ENCODE measurements around the gene FGG. TPM values are rescaled to one million over a fixed set of nuclear protein-coding genes. Genes with fewer than 3 reads are reported as not detected.

FGG gene
- polyA plus RNA-seq, 2 donors: not detected

DNA sequence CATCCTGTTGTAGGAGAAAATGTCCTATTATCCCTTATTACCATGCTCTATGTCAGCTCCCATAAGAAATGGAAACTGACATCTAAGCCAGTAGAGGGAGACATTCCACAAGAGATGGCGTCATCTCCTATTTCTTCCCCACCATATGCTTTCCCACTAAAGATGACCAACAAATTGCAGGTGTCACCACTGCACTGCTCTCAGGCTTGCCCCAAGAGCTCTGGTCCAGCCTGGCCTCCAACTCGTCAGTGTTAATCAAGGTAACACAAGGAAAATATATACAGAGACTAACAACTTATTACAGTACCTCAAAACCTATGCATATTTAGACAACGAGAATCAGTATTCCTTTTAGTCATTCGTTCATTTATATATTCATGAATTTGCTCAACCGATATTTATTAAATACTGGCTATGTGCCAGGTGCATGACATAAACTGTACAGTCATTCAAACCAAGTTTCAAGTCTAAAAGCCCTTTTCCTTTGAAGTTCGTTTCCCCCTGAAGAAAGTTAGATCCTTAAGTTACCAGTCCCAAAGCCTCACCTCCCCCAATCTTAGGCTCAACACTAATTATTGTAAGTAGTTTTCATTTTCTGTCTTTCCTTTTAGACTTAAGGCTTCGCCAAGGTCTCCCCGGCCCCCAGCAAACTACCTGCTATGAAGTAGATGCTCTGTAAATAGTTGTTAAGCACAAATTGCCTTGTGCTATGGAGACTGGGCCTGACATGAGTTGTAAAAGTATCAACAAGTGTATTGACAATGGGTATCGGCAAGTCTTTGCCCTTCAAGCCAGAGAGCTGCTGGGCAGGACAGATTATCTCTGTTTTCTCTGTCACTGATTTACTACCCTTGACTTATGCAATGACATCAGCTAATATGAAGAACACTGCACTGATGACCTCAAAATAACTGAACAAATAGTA is 52.7 kb downstream of the FGG start:
- H3K36me3 ChIP-seq (ENCODE audit: control insufficient read depth in 2 of 2, insufficient read depth in 2 of 2, low read length in 1 of 2): no peaks in the 10 kb centered on the region
- no peaks in the 10 kb centered on the region for H3K27me3 ChIP-seq (ENCODE audit: control insufficient read depth in 1 of 2, insufficient read depth in 2 of 2, low read length in 2 of 2)
- H3K27ac ChIP-seq (ENCODE audit: low read depth in 2 of 2, low read length in 1 of 2): no peak overlapping the region
- WGBS, 2 donors: 61 to 62% methylated on average over 9 of the region's 9 CpGs
- no peaks in the 10 kb centered on the region for H3K4me1 ChIP-seq (ENCODE audit: control insufficient read depth in 2 of 2, insufficient read depth in 2 of 2, low read length in 1 of 2)
- no peak overlapping the region for H3K4me3 ChIP-seq (ENCODE audit: low read depth in 1 of 2, low read length in 2 of 2)
- no peaks in the 10 kb centered on the region for H3K9me3 ChIP-seq (ENCODE audit: control insufficient read depth in 2 of 2, insufficient read depth in 1 of 2, low read depth in 1 of 2, low read length in 1 of 2)

DNA sequence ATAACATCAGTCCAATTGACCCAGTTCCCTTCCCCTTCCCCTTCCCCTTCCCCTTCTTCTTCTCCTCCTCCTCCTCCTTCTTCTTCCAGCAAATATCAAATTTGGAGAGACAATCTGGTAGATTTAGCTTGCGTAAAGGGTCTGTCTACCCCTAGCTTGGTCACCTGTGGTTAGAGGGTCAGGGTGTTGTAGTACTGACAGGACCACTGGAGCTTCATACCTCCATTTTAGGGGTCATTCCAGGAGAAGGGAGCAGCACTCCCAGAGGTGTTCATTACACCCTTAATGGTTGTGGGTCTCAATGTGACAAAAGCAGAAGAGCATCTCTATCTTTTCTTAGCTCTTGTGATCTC is 53.3 kb downstream of the FGG start:
- H3K27ac ChIP-seq (ENCODE audit: low read depth in 2 of 2, low read length in 1 of 2): no peak overlapping the region
- no peaks in the 10 kb centered on the region for H3K4me1 ChIP-seq (ENCODE audit: control insufficient read depth in 2 of 2, insufficient read depth in 2 of 2, low read length in 1 of 2)
- WGBS, 2 donors: 87 to 90% methylated on average over 1 of the region's 1 CpG
- no peaks in the 10 kb centered on the region for H3K36me3 ChIP-seq (ENCODE audit: control insufficient read depth in 2 of 2, insufficient read depth in 2 of 2, low read length in 1 of 2)
- no peaks in the 10 kb centered on the region for H3K9me3 ChIP-seq (ENCODE audit: control insufficient read depth in 2 of 2, insufficient read depth in 1 of 2, low read depth in 1 of 2, low read length in 1 of 2)
- no peak overlapping the region for H3K4me3 ChIP-seq (ENCODE audit: low read depth in 1 of 2, low read length in 2 of 2)
- H3K27me3 ChIP-seq (ENCODE audit: control insufficient read depth in 1 of 2, insufficient read depth in 2 of 2, low read length in 2 of 2): no peaks in the 10 kb centered on the region

Other genes starting within 250 kb of the FGG start
- under 1 TPM; 0.02 TPM for gene DCHS2, start 120.9 kb downstream of the FGG start, polyA plus RNA-seq
- 10 to 100 TPM; 28.9 to 56.0 TPM for gene PLRG1, start 62.3 kb downstream of the FGG start, polyA plus RNA-seq
- not detected for gene FGB, start 49.6 kb downstream of the FGG start, polyA plus RNA-seq
- gene FGA, start 21.9 kb downstream of the FGG start, polyA plus RNA-seq: not detected
- under 1 TPM; 0.07 to 0.16 TPM for gene LRAT, start 131.3 kb upstream of the FGG start, polyA plus RNA-seq
- gene RBM46, start 168.6 kb upstream of the FGG start, polyA plus RNA-seq: not detected